Psoas muscle (tissue), 8 donors: ENCODE measurements around the gene ABR. TPM values are rescaled to one million over a fixed set of nuclear protein-coding genes. Genes with fewer than 3 reads are reported as not detected.
A peak's percentile ranks its signal among the peaks of the same experiment; 100 is the strongest.

ENCODE experiments used
- ATAC-seq, 4 donors: fragments of 200-7000 bp; cut with Tn5 transposase; one replicate each; pipeline ENCODE4 v1.9.1; 2020; ENCODE audit warnings: moderate library complexity in 3 of 4, mild to moderate bottlenecking in 2 of 4
- DNase-seq, 2 donors: peaks; one replicate each; pipeline ENCODE4 v3.0.0-alpha.2; 2020
- H3K27ac ChIP-seq: fragments of 200-600 bp; one replicate; pipeline ENCODE4 v1.8.0; 2022
- H3K27me3 ChIP-seq, 3 donors: fragments of 200-600 bp in 1 of 3; one replicate each; pipeline versions ENCODE4 v1.6.1 to v1.8.0; 2013 to 2022; ENCODE audit warnings: low read length in 2 of 3, mild to moderate bottlenecking in 2 of 3, moderate library complexity in 1 of 3; ENCODE audit not compliant: insufficient read depth in 3 of 3
- H3K36me3 ChIP-seq, 2 donors: fragments of 200-600 bp in 1 of 2; one replicate each; pipeline versions ENCODE4 v1.6.1 to v1.8.0; 2013 to 2022; ENCODE audit warnings: low read depth in 1 of 2, mild to moderate bottlenecking in 1 of 2, moderate library complexity in 1 of 2; ENCODE audit not compliant: insufficient read depth in 1 of 2
- H3K4me1 ChIP-seq: fragments of 200-600 bp; one replicate; pipeline ENCODE4 v1.8.0; 2022
- H3K4me3 ChIP-seq: fragments of 200-600 bp; one replicate; pipeline ENCODE4 v1.8.0; 2022; ENCODE audit warnings: mild to moderate bottlenecking
- H3K9me3 ChIP-seq: fragments of 200-600 bp; one replicate; pipeline ENCODE4 v1.8.0; 2022
- CTCF ChIP-seq: fragments of 200-600 bp; IDR thresholded peaks from one replicate; pipeline ENCODE4 v1.8.0; 2022; ENCODE audit warnings: antibody characterized with exemption
- WGBS, 3 donors: extraction: QIAGEN DNeasy Blood & Tissue Kit; methylation state at CpG; one replicate each; pipeline versions ENCODE4 v1.1.6 to v1.1.7; 2013; 5-methylcytosine and 5-hydroxymethylcytosine counted together
- intact Hi-C, 2 donors: fragments of 100-400 bp; cut with DNase I; formaldehyde crosslinking; loops; one replicate each; pipeline versions ENCODE4 v1.11.0 to v1.14.2; 2022
- polyA plus RNA-seq, 3 donors: library from polyadenylated mRNA; stranded (reverse); fragments of 200-250 nt; gene quantifications; one replicate each; pipeline ENCODE4 v1.2.3, GENCODE V29; 2013
- total RNA-seq, 4 donors: library from RNA; stranded (reverse); fragmentation: NEBNext Ultra II Directional in 2 of 4; extraction: Animal tissue kit (Norgen Biotek cat#: 25700) in 2 of 4; gene quantifications; one replicate each; pipeline versions ENCODE4 v1.2.1 to v1.2.4, GENCODE V29; 2021 to 2023
- donor health status: healthy with polysubstance abuse.
- donor health status: DM: no; HTN: no; CAD: no; lungs with moderate emphysema.
- donor health status: Bipolar disorder and iron deficiency.
- donor health status: healthy.
- donor health status: DM: yes; HTN: yes; CAD: no.
- donor health status: DM: no; HTN: no; CAD: no.
- donor health status: DM: no; HTN: no; CAD: no.
- donor health status: DM: yes; HTN: yes; CAD: no.

The ABR gene
- total and polyA plus RNA-seq, 7 donors, result 5.8 to 25.4 (median 9.8) TPM

GRCh38 chr17:1055231-1055630, 124.5 kb downstream of the ABR start:
- TF ChIP-seq CTCF, result no peak
- Histone ChIP-seq H3K36me3 (peaks cover 0 to 38% of the 10 kb centered on the region in 2 donors), H3K9me3 (no peaks in the 10 kb centered on the region), H3K27ac (no peak overlapping the region), H3K4me1 (peaks cover 5% of the 10 kb centered on the region), H3K27me3 (no peaks in the 10 kb centered on the region), H3K4me3 (no peak overlapping the region)
- intact Hi-C loops, result loop anchor here (5.0 to 10.0 kb wide), 2 partner anchors 50 to 258 kb away; no protein-coding TSS in a partner anchor
- WGBS, 3 donors, result 89 to 90% (median 90%) methylated on average over 16 of the region's 16 CpGs
- DNase-seq (no peak), ATAC-seq (no peak)

- WGBS, 3 donors, result 89 to 97% (median 93%) methylated on average over 4 of the region's 4 CpGs
Measured at GRCh38 chr17:1054656-1055055, 125.1 kb downstream of the ABR start.

GRCh38 chr17:1053661-1054360, 126.0 kb downstream of the ABR start:
- no peaks in the 10 kb centered on the region for H3K9me3 ChIP-seq
- H3K27me3 ChIP-seq, result no peaks in the 10 kb centered on the region
- H3K4me1 ChIP-seq, result peaks cover 5% of the 10 kb centered on the region
- peaks cover 0 to 48% of the 10 kb centered on the region in 2 donors for H3K36me3 ChIP-seq
- 84 to 87% (median 84%) methylated on average over 35 of the region's 35 CpGs for WGBS, 3 donors
- no peak overlapping the region for H3K27ac ChIP-seq
- DNase-seq (peak in 1 of 2 donors; percentile 36), ATAC-seq (no peak)
- intact Hi-C loops, result loop anchor here in 1 of 2 donors (10.0 kb wide), 1 partner anchor 49 kb away; no protein-coding TSS in a partner anchor
- no peak for TF ChIP-seq CTCF
- H3K4me3 ChIP-seq, result no peak overlapping the region

More at GRCh38 chr17:1054656-1055055, 125.1 kb downstream of the ABR start:
- H3K9me3 ChIP-seq, result no peaks in the 10 kb centered on the region
- no peak for TF ChIP-seq CTCF
- peaks cover 0 to 42% of the 10 kb centered on the region in 2 donors for H3K36me3 ChIP-seq
- no peak overlapping the region for H3K4me3 ChIP-seq
- H3K4me1 ChIP-seq, result peaks cover 5% of the 10 kb centered on the region
- no peak for ATAC-seq
- no peak overlapping the region for H3K27ac ChIP-seq
- intact Hi-C loops, result loop anchor here (5.0 to 10.0 kb wide), 2 partner anchors 50 to 257 kb away; no protein-coding TSS in a partner anchor
- DNase-seq, result peak in 1 of 2 donors; percentile 18
- no peaks in the 10 kb centered on the region for H3K27me3 ChIP-seq

- Histone ChIP-seq H3K4me3 (no peak overlapping the region), H3K27me3 (no peaks in the 10 kb centered on the region), H3K36me3 (peaks cover 0 to 33% of the 10 kb centered on the region in 2 donors), H3K9me3 (no peaks in the 10 kb centered on the region), H3K27ac (no peak overlapping the region), H3K4me1 (peaks cover 5% of the 10 kb centered on the region)
- DNase-seq (peak; percentile 6 to 44), ATAC-seq (no peak)
- TF ChIP-seq CTCF, result no peak
- intact Hi-C loops, result loop anchor here in 1 of 2 donors (10.0 kb wide), 1 partner anchor 46 kb away; no protein-coding TSS in a partner anchor
- 88 to 93% (median 90%) methylated on average over 33 of the region's 33 CpGs for WGBS, 3 donors
Measured at GRCh38 chr17:1050996-1051925, 128.5 kb downstream of the ABR start.
